ENCODE measurements around the gene LRRC75B.
"Not testable (repeated sequence)": the region's sequence is repeated elsewhere in the genome, so short reads cannot be mapped to it uniquely, and the experiment has no call there.

Gene LRRC75B

DNA sequence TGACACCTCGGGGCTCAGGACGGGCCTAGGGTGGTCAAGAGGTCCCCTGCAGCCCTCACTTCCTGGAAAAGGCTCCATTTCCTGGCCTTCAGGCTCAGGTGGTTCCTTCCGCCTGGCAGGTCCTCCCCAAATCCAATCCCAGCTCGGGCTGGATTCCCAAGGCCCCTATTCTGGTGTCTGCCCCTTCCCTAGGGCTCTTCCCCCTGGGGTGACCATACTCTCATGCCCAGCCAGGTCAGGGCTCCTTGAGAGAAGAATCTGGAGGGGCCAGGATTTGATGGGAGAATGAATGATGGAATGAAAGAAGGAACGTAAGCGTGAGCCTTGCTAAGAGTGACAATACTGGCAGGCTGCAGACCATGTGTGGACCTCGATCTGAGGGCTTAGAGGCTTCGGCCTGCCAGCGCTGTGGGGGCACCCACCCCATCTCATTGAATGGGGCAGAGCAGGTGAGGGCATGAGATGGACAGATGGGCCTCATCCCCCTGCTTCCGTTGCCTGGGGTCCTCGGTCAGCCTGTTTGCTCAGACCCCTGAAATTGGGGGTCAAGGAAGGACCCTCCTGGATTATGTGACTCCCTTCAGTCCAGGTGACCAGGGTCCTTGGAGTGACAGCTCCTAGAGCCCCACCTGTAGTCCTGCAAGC, 9.4 kb upstream of the LRRC75B start:
- not testable (repeated sequence) for FAIRE-seq

DNA sequence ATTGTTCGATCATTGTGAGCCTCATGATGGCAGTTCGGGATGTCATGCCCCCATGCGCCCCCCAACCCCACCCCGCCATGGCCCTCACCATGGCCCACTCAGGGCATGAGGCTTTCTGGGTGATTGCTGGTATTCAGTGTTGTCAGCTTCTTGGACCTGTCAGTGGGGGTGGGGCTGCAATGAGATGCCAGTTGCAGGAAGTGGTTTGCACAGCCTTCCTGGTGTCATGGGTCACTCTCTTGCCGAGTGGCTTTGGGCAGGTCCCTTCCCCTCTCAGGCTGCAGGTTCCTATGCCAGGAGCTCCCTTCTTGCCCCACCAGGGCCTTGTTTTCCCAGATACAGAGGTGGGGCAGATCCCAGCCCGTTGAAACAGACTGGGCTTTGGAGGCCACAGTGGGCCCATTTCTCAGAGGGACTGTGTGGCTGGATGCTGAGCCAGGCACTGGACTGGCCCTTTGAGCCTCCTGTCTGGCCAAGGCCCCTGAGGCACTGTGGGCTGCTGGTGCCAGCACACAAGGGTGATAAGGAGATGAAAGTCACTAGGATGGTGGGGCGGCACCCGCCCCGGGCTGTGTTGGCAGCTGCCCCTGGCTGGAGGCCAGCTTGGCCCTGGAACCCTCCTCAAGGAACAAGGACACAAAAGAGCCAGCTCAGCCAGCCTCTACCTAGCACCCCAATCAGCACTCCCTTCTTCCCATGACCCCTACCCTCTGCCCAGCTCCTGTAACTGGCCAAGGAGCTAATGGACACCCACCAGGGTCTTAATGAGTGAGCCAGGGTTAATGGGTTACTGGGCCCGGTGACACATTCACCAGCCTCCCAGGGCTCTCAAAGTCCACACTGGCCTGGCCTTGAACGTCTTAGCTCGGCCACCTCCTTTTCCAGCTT, 8.6 kb upstream of the LRRC75B start:
- FAIRE-seq: no peak

DNA sequence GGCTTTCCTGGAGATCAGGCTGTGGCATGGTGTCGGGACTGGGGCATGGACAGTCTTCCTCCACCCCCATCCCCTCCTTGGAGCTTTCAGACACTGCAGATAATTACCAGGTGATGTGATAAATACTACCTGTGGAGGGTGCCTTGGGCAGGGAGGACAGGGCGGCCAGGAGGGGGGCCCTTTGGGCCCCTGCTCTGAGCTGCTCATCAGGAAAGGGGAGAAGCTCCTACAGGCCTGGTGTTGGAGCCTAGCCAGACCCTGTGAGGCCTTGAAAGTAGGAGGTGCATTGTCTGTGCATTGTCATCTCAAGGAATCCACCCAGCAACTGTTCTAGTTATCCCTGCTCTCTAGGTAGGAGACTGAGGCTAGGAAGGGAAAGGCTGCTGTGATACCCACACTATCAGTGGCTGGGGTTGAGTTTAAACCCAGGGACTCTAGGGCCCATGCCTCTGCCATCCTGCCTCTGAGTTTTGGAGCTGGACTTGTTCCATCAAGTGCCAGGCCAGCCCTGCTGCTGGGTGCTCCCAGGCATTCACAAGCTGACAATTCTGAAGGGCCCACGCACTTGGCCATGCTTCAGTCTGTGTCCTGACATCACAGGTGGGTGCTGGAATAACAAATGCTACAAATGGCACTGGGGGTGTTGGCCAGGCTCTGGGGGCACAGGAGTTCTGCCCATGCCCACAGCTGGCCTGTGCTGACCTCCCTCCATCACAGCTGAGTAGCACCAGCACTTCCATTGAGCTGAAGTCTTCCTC, 7.3 kb upstream of the LRRC75B start:
- not testable (repeated sequence) for FAIRE-seq

DNA sequence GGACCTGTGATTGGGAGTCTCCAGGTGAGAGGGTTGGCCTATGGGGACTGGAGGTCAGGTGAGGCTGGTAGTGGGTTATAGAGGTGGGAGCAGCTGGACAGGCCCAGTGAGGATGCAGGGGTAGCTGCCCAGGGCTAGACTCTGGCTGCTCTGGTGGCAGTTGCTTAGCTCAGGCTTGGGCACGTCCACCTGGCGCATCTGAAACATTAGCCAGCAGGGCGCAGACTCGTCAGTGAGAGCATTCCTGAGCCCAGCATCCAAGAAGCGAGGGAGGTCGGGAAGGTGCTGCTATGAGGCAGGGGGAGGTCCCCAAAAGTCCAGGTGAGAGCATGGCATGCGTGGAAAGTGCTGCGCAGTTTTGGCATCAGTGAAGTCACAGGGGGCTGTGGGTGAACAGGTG, 6.6 kb upstream of the LRRC75B start:
- FAIRE-seq: no peak

DNA sequence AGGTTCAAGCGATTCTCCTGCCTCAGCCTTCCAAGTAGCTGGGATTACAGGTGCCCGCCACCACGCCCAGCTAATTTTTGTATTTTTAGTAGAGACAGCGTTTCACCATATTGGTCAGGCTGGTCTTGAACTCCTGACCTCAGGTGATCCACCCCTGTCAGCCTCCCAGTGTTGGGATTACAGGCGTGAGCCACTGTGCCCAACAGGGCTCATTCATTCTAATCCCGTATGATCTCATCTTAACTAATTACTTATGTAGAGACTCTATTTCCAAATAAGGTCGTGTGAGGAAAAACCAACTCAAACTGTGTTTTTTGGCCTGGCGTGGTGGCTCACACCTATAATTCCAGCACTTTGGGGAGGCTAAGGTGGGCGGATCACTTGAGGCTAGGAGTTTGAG, 4.2 kb upstream of the LRRC75B start:
- not testable (repeated sequence) for FAIRE-seq

DNA sequence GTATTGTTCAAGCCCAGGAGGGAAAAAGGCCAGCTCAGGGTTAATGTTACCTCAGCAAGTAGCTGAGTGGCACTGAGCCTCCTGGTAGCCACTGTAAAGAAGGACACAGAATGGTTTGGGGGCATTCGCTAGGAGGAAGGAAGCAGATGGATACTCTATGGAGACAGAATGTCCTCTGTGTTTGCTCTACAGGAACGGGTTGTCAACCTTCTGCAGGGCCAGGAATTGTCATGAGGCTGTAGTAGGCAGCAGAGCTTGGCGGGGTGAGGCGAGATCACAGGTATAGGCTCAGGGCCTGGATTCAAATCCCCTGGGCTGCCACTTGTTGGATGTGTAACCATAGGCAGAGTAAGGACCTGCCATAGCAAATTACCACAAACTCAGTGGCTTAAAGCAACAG, 3.0 kb upstream of the LRRC75B start:
- FAIRE-seq: no peak

DNA sequence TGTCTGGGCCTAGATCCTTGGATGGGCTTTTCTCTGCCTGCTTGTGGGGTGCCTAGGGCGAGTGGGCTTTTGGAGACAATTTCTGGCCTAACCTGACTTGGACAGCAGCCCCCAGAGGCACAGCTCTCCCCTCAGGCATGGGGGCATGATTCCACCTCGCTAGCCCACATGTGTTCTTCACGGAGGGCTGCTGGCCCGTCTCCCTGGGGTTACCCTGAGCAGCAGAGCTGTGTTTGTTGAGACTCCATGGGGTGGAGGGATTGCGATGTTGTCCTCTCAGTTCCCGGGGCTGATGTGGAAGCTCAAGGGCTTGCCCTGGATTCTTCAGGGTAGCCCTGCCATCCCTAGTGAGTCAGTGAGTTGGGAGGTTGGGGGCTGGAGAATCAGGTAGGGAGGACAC, 2.4 kb upstream of the LRRC75B start:
- FAIRE-seq: no peak

DNA sequence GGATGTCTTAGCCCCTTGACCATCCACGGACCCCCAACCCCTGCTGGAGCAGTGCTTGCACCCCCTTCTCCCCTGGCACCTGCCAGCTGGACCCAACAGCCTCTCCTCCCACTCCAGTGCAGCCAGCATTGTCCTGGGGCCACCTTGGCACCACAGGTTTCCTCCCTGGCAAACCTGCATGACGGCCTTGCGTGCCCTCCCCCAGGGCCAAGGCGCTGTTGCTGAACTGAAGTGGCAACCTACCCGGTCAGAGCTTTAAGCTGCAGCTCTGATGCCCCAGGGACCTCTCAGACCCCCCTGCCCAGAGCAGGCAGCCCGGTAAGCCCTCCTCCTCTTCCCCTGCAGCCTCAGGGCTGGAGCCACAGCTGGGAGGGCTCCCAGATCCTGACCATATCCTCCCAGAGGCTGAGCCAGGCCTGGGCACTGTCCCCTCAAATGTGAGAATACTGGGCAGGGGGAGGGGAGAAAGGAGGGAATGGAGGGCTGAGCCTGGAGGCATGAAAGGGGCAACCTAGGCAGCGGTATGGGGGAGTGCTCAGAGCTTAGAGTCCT, 1.8 kb upstream of the LRRC75B start:
- FAIRE-seq: no peak

DNA sequence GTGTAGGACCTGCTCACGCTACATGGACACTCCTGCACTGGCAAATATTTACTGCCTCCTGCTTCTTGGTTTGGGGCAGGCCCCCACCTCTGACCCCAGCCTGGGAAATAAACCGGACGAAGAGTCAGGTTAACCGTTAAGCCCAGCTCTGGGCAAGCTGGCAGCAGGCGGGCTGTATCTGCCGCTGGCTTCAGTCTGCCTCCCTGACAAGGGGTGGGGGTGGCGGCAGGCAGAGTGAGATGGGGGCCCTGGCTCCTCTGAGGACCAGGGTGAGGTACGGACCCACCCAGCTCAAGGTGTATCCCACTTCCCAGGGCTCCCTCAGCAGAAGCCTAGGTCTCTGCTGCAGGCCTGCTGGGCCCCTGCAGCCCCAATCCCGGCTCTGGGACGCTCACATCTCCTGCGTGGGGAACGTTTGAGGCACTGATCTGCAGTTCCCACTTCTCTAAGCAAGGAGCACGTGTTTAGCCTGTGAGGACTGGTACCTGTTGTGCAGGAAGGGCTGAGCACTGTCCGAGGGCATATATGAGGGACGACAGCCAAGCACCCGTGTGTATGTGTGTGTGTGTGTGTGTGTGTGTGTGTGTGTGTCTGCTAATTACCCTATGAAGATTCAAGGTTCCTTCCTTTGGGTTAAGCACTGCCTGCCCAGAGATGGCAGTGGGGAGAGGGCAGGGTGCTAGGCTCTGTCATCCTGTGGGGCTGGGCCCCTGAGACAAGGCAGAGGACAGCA, 1.1 kb upstream of the LRRC75B start:
- FAIRE-seq: no peak

DNA sequence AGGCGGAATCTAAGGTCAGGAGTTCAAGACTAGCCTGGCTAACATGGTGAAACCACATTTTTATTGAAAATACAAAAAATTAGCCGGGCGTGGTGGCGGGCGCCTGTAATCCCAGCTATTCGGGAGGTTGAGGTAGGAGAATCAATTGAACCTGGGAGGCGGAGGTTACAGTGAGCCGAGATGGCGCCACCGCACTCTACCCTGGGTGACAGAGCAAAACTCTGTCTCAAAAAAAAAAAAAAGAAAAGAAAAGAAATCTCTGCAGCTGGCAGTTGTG, 624 bp upstream of the LRRC75B start:
- not testable (repeated sequence) for FAIRE-seq

DNA sequence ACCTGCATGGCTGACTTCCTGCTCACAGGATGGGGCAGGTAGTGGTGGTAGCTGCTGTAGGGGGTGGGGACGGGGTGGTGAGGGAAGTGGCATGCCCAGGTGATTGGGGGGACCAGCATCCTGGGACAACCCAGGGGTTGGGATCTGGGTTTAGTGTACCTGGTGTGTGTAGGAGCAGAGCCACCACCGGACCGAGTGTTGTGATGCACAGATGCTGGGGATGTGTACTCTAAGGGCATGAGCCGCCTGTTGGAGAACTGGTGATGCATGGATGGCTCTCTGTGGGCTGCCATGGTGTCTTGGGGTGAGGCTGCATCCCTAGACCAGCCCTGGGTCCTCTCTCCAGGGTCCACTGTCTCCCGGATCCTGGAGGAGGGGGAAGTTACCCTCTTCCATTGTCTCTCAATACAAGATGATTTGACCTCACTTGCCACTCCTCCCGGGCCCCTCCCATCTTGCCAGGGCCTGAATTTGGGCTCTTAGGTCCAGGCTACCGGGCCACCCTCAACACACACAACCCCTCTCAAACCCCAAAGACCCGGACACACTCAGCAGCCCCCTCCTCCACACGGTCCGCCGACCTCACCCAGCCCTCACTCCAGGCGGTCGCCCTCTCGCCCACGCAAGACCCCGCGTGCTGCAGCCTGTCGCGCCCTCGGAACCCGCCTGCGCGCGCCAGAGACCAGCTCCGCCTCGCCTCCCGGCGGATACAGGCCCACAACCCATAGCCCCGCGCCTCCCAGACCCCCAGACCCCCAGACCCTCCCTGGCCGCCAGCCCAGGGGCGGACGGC, 619 bp downstream of the LRRC75B start:
- FAIRE-seq: no peak

DNA sequence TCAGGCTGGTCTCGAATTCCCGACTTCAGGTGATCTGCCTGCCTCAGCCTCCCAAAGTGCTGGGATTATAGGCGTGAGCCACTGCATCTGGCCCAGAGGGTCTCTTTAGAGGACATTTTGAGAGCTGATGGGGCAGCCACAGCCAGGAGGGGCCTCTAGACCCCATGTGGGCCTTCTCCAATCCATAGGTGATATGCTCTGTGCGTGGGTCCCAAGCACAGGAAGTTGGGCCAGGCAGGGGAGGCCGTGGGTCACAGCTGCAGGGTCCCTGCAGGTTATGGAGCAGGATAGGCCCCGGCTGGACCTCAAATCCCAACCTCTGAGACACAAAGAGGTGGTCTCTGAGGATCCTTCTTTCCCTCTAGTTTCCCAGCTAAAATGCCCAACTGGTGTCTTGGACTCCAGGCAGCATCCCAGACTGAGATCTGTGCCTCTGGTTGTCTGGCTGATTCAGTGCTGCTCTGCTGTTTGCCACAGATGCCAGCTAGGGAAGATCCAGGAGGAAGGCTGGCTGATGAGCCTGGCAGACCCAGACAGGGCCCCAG, 1.5 kb downstream of the LRRC75B start:
- no peak for FAIRE-seq

DNA sequence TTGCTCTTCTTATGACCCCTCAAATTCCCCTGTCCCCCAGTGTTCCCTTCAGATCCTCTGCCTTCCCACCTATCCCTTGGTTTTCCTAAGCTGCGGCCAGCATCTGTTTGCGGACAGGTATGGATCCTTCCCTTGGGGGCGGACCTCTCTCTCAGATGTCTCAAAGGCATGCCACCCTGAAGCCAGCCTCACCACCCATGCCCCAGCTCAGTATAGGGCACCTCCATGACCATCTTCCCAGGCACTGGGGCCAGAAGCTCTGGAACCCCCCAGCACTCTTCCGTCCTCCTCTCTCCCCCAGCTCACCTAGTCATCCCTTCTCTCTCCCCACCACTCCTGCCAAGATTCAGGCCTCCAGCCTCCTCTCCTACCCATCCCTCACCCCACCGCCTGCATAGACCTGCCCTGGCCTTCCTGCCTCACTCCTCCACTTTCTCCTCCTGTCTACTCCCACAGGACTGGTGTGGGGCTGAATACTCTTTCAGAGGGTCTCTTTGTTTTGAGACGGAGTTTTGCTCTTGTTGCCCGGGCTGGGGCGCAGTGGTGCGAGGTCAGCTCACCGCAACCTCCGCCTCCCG, 2.2 kb downstream of the LRRC75B start:
- FAIRE-seq: no peak

DNA sequence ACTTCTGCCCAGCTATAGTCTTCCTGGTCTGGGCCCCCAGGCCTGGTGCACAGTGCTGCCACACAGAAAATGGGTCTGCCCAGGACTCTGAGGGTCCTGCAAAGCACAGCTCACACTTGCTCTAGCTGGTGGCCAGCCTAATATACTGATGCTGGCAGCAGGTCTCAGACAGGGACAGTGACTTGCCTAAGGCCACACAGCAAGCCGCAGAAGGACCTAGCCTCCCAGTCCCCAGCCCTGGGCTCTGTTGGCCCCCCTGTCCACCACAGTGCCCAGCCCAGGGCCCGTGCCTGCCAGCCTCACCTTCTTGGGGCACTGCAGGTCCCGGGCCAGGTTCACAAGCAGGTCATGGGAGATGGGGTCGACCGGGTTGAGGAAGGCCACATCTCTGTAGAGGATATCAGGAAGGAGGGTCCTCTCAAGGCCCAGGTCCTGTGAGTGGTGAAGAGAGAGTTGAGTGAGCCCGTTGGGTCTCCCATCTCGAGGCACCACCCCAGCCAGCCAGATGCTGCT, 3.3 kb downstream of the LRRC75B start:
- no peak for FAIRE-seq

DNA sequence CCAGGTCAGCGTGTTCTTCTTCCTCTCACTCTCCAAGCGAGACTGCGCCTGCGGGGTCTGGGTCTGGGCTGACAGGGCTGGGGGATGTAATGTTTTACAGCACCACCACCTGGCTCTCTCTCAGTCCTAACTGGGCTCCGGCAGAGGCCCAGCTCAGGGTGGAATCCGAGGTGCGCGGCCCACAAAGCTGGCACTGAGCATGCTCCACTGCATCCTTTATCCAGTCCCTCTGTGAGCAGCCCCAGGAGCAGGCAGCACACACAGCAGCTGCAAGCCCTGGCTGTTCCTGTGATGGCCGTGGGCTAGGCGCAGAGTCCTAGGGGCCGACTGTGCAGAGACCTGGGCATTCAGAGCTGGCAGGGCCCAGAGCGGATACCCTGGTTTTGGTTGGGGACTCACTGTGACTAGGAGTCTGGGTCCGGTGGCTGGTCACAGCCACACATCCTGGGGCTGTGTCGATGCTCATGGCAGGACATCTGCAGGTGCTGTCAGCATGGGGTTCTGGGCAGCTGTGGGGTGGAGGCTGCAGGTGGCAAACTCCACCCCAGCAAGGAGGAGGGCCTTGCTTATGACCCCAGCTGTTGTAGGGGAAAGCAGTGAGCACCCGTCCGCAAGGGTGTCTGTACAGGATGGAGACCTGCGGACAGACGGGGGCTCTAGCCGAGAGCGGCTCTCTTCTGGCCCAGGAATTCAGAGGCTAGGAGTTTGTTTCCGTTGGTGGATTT, 4.0 kb downstream of the LRRC75B start:
- FAIRE-seq: no peak

DNA sequence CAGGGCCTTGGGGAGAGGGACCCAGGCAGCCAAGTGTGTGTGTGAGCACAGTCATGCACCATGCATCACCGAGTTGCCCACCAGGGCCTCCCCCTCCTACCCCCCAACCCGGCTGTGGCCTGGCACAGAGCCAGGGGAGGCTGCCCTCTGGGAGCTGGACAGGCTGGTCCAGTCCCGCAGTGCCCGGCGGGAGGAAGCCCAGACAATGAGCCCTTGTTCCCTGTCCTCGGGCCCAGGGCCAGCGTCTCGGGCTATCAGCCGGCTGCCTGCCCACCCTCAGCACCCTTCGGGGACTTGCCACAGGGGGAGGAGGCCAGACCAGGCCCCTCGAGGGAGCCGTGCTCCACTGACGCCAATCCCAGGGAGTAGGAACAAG, 4.5 kb downstream of the LRRC75B start:
- FAIRE-seq: no peak

DNA sequence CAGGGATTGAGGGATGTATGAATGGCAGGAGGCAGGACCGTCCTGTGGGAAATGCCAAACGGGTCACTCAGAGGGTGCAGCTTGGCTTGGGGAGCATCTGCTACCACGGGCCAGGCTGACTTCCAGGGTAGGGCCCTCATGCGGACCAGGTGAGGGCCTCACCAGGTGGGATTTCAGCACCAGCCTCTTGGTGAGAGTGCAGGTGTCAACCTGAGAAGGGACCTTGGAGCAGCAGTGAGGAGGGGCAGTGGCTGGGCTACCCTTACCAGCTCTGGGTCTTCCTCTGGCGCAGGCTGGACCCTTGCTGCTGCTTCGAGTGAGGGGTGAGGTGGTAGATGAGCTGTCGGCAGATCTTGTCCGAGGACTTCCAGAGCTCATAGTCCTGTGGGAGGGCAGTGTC, 4.9 kb downstream of the LRRC75B start:
- FAIRE-seq: no peak

DNA sequence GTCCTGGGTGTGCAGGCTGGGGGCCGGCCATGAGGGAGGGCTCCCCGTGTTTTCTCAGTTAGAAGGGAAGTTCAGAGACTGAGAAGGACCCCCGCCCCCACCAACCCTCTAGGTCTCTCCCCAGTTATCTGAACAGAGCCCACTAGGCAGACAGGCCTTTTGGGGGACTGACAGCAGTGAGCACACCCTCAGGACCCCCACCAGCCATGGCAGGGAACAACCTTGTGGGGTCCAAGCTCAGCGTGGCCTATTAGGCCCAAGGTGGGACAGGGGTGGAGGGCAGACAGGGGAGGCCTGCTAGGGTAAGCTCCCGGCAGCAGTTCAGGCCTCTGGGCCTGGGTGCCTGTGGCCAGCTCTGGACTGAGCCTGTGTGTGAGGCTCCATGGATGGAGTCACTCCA, 5.6 kb downstream of the LRRC75B start:
- no peak for FAIRE-seq

DNA sequence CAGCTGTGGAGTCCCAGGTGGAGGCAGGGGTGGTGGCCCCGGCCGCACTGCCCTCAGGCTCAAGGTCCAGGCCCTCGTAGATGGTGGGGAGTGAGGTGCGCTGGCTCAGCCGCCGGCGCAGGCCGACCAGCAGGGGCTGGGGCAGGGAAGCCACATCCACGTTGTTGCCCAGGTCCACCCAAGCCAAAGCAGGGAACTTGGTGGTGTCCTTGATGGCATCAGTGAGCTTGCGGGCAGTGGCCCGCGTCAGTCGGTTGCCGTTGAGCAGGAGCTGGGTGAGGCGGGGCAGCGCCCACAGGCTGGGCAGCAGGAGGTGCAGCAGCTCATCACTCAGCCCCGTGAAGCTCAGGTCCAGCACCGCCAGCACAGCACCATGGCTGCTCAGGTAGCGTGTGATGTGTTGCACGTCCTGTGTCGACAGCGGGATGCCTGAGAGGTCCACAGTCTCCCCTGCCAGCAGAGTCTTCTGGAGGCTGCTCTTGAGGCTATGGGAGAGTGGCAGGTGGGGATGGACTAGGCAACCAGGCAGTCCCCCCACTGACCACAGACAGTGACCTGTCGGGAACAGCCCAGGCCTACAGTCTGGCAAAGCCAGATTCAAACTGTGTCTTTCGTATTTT, 6.8 kb downstream of the LRRC75B start:
- FAIRE-seq: no peak

DNA sequence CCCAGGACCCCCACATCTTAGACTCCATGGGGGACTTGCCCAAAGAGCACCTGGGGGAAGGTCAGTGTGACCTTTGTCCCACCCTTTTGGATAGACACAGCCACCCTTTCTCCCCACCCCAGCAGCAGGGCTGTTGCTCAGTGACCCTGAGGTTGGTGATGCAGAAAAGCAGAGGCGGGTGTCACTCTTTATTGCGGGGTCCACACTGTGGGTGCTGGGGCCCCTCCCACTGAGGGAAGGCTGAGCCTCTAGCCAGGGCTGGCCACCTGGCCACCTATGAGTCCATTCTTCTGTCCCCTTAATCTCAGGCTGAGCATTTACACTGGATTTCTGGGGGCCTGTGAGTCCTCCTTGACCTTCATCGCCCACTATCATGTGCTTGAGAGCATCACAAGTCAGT, 7.4 kb downstream of the LRRC75B start:
- no peak for FAIRE-seq
